Stimulated activated CD4-positive, alpha-beta T cell treated with anti-CD3 and anti-CD28 coated beads, Interleukin-1b, Interleukin-23, amount 100 ng/mL, for 1 hour (primary cell): ENCODE results near the gene JCAD.
"Not testable (repeated sequence)": the region's sequence is repeated elsewhere in the genome, so short reads cannot be mapped to it uniquely, and the experiment has no call there.

Source experiments
- DNase-seq, 2 donors: peaks; one replicate each; pipeline ENCODE4 v3.0.0-alpha.2; 2020; ENCODE audit warnings: low read depth in 2 of 2

The JCAD gene

DNA sequence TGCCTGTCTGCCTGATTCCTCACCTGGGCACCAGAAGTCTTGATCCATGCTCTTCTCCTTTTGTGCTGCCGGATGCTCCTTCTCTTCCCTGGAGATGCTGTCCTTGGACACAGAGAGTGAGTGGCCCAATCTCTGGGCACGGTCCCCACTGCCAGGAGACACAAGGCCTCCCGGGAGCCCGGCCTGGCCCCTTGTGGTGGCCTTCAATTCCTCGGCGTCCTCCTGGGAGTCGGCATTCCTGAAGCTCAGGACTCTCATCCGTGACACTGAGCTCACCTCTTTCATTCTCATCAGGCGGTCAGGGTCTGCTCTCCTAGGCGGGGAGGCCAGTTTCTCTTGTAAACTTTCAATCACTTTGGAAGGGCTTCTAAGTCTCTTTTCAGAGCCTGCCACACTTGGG, 33.3 kb downstream of the JCAD start:
- no peak for DNase-seq

GRCh38 chr10:30025428-30025827, 34.0 kb downstream of the JCAD start:
- DNase-seq, result not testable (repeated sequence)

DNA sequence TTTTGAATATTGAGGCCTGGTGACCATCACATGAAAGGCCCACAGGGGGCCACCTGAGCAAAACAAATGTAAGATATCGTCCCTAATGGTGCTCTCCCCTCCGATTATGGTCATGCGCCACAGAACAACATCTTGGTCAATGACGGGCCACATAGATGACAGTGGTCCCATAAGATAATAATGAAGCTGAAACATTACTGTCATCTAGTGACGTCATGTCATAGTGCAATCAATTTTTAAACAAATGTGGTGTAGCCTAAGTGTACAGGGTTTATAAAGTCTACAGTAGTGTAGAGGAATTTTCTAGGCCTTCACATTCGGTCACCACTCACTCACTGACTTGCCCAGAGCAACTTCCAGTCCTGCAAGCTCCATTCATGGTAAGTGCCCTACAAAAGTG, 36.8 kb downstream of the JCAD start:
- no peak for DNase-seq

- DNase-seq, result no peak
Measured at GRCh38 chr10:30019468-30019867, 39.9 kb downstream of the JCAD start.

DNA sequence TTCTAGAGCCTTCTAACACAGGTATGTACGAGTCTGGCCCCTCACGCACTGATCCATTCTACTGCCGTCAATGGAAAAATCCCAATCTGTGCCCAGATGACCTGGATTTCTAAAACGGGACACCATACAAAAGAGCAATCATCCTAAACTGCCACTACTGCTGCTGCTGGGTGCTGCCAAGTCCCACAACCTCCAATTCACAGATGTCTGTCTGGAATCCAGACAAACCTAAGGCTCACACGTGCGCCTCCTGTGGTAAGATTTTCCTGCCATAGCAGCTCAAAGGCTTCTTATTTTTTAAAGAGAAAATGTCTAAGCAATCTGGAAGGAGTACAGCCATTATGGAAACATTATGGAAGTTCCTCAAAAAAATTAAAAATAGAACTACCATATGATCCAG, 40.9 kb downstream of the JCAD start:
- no peak for DNase-seq

- DNase-seq, result no peak
Measured at GRCh38 chr10:30017966-30018365, 41.4 kb downstream of the JCAD start.

- no peak for DNase-seq
Measured at GRCh38 chr10:30017556-30017955, 41.8 kb downstream of the JCAD start.

- DNase-seq, result no peak
Measured at GRCh38 chr10:30014511-30014910, 44.9 kb downstream of the JCAD start.

DNA sequence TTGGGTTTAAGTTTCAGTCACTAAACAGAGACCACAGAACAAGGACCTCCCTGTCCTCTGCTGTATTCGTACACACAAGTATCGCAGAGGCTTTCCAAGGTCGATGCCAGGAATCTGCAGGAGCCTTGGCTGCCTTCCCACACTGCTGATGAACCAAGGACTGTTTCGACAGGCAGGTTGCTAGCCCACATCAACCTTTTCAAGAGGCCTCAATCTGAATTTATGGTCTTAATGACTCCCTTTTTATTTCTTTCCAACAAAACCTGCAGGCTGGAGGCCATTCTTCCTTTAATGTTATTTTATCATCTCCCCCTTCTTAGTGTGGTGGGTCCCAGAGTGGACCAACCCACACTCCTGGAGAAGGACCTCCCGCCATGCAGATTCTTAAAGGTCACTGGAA, 45.6 kb downstream of the JCAD start:
- no peak for DNase-seq

DNA sequence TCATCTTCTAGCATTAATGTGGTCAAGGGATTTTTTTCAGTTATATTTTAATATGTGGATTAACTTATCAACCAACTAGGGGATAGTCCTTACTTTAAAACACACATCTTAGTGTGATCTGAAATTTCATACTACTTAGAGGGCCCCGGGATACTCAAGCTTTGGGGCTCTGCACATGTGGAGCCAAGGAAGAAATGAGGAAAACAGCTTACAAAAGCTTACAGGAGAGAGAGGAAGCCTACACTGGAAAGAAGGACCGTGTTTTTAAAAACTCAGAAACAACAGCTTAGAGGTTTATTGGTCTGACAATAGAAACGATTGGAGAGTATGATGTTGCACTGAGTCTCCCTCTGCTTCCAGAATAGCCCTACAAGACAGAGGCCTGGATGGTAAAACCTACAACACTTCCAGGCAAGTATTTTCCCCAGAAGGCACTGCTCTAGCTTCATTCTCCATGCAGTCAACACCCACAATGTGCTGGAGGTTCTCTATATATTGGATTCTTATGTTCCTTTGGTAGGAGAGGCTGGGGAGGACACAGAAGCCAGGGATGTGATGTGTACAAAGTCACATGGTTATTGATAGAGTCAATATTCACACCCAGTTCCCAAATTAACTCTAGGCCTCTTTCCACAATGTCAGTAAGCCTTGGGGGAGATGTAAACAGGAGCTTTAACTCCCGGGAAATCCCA, 47.3 kb downstream of the JCAD start:
- DNase-seq, result no peak

DNA sequence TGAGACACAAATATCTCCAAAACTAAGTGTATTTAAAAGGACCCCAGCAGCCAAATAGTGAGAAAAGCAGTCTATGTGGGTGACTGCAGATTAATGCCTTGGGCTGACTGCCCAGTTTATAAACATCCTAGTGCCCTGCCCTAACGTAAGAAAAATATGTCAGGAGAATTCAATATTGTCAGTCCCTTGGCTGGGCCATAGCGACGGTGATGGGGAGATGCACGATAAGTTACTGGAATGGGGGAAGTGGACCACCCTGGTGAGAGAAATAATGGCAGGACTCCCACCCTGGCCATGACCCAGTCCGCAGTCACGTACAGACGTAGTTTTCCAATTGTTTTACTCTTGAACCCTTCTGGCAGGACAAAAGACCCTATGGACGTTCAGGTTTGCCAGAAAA, 48.0 kb downstream of the JCAD start:
- DNase-seq, result no peak

GRCh38 chr10:30007406-30007805, 52.0 kb downstream of the JCAD start:
- no peak for DNase-seq

DNA sequence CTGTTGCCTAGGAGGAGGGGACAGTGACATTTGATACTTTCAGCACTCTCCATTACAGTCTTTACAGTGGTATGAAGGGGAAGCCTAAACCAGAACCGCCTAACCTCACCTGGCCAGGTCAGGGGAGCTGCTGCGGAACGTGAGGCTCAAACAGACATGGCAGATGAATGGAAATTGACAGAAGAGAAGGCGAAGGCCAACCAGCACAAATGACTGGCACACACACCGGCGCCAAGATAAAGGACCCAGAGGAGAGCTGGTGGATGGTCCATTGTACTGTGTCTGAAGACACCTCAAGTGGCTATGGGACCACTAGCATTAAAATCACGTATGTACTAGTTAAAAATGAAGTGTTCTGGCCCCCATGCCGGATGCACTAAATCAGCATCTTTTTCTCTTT, 53.0 kb downstream of the JCAD start:
- DNase-seq, result no peak

DNA sequence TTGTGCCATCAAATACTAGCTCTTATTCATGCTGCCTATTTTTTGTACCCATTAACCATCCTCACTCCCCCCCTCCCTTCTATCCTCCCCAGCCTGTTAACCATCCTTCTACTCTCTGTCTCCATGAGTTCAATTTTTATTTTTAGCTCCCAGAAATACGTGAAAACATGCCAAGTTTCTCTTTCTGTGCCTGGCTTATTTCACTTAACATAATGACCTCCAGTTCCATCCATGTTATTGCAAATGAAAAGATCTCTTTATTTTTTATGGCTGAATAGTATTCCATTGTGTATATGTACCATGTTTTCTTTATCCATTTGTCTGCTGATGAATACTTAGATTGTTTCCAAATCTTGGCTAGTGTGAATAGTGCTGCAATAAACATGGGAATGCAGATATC, 54.3 kb downstream of the JCAD start:
- not testable (repeated sequence) for DNase-seq

DNA sequence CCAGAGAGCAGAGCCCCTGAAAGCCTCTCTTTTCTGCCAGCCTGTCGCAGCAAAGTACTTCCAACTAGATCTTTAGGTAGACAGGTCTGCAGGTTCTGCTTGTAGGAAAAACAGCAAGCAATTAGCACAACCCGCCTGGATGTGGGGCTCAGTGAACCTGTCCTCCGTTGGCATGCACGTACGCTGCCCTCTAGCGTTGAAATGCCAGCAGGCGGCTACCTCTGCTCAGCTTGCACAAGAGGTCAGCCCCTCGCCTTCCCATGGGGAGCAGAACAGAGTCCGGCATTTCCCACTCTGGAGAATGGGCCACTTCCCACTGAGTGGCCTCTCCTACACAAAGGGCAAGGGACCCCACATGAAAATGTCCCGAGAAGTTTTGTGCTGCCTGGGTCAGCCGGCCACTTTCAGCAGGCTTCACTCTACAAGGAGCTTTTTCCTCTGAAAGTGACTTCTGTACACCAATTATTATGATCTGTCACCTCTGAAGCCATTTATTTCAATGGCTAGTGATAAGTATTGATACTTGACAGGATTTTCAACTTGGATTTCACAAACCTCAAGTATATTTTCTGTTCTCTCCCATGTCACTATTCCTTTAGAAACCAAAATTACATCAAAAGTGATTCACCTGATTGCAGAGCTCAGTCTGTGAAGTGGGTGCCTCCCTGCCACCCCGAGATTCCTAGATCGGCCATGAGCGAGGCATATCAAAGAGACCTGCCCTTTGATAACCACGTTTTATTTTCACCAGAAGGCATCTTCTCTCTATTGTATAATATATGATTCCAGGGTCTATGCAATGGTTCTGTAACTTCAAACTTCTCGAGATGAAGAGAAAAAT, 56.7 kb downstream of the JCAD start:
- peak in 1 of 2 donors; percentile 17 for DNase-seq

DNA sequence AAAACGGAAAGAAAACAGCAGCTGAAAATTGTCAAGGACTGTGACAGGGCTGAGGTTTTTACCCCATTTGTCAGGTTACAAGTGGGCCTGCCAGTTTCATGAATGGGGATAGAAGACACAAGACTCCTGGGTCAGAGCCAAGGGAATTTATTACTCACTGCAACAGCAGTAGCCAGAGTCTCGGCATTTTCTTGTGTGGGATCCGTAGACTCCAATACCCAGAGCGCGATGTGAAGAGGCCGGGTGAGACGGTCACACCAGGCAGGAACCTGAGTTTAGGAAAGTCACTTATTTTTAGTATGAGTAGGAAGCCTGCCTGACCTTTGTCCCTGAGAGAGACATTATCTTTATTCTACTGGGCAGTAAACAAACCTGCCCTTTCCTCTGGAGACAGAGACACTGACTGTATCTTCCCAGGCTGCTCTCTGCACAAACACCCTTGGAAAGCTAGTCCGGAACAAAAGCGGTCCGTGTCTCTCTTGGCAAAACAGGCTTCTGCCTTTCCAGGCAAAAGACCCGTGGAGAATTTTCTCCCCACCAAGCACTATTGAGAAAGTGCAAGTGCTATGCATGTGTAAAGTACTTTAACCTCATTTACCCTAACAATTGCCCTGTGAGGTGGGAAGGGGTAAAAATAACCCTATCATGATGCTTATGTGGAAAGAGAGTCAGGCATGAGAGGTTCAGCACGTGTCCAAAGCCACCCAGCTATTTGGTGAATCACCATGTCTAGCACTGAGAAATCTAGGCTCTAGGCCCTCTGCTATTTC, 58.4 kb downstream of the JCAD start:
- no peak for DNase-seq

- peak; percentile 44 to 50 for DNase-seq
Measured at GRCh38 chr10:29998142-29998808, 61.1 kb downstream of the JCAD start.

- DNase-seq, result no peak
Measured at GRCh38 chr10:29994811-29995210, 64.6 kb downstream of the JCAD start.

- no peak for DNase-seq
Measured at GRCh38 chr10:29993319-29993915, 66.0 kb downstream of the JCAD start.

- no peak for DNase-seq
Measured at GRCh38 chr10:29992914-29993313, 66.5 kb downstream of the JCAD start.

DNA sequence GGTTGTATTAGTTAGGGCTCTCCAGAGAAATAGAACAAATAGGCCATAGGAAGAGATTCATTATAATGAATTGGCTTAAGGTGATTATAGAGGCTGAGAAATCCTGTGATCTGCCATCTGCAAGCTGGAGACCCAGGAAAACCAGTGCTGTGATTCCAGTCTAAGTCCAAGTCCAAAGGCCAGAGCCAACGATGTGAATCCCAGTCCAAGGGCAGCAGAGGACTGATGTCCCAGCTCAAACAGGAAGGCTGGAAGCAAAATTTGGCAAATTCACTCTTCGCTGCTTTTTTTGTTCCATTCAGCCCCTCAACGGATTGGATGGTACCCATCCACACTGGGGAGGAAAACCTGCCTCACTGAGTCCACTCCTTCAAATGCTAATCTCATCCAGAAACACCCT, 68.0 kb downstream of the JCAD start:
- DNase-seq, result no peak

GRCh38 chr10:29987471-29987870, 71.9 kb downstream of the JCAD start:
- no peak for DNase-seq
